Heart left ventricle (tissue), 13 donors: ENCODE data around the gene OR4C45.

Experiments used
- CTCF ChIP-seq, 12 donors: fragments of 200-600 bp; sonication (generic) in 4 of 12; IDR thresholded peaks; one replicate each; pipeline versions ENCODE4 v1.5.0 to v1.8.0; 2018 to 2022; ENCODE audit warnings: antibody characterized with exemption in 12 of 12, mild to moderate bottlenecking in 5 of 12
- POLR2A ChIP-seq, 2 donors: fragments of 450-650 bp; IDR thresholded peaks; one replicate each; pipeline ENCODE4 v1.6.1; 2017; ENCODE audit warnings: antibody characterized with exemption in 2 of 2, mild to moderate bottlenecking in 2 of 2, moderate library complexity in 2 of 2
- donor health status: ischemic (EF 13 %, LVEDD 7.1; RV severe dilation, severe dysfunction).
- donor health status: DM: no; HTN: yes; CAD: no.
- donor health status: DM: no; HTN: no; CAD: no.
- donor health status: ischemic (EF 25% LVEDD 6.9; RV normal size, moderate dysfunction).
- donor health status: ischemic (EF 25% LVEDD 5.7; RV mildly dilated, moderate dysfunction).
- donor health status: ischemic (EF 35%, LVEDD 5.7; RV mildly dilated, moderate dysfunction).
- donor health status: nonischemic (EF 11% LVEDD 7.7; RV severe dilation, severe dysfunction).
- donor health status: DM: yes; HTN: yes; CAD: no.
- donor health status: PGD.
- donor health status: ischemic (EF 29% LVEDD 5.4; RV normal size, mild dysfunction).
- donor health status: nonischemic (EF 23%, LVEDD 6.1; RV moderate dilation, normal function).

GRCh38 chr11:50073113-50074105 is 40.7 kb downstream of the OR4C45 start:
- TF ChIP-seq CTCF (IDR thresholded peaks at IDR 0.05): no peak
- no peak for TF ChIP-seq POLR2A (IDR thresholded peaks at IDR 0.05)
